ENCODE measurements around the gene TMPRSS13. TPM values are rescaled to one million over a fixed set of nuclear protein-coding genes. Genes with fewer than 3 reads are reported as not detected.

Gene TMPRSS13
- total and polyA plus RNA-seq, 10 donors, result 0.95 to 2.2 (median 1.6) TPM

GRCh38 chr11:117870103-117870952 lies 58.9 kb downstream of the TMPRSS13 start:
- peaks cover 12 to 78% (median 56%) of the 10 kb centered on the region in 6 donors for H3K4me1 ChIP-seq
- 74 to 89% (median 81%) methylated on average over 3 to 9 of the region's 9 CpGs for WGBS, 5 donors
- TF ChIP-seq POLR2AphosphoS5 (IDR thresholded peaks at IDR 0.05), result no peak
- TF ChIP-seq CTCF (IDR thresholded peaks at IDR 0.05 in 8 of 11, conservative IDR thresholded peaks at IDR 0.05 in 3 of 11), result no peak
- TF ChIP-seq POLR2A (IDR thresholded peaks at IDR 0.05), result no peak
- H3K4me3 ChIP-seq, result no peak overlapping the region
- no peaks in the 10 kb centered on the region for H3K36me3 ChIP-seq
- no peak for DNase-seq
- intact Hi-C loops (cut with DNase I; ENCODE audit: low total_unique reads), result no loop called here
- H3K9me3 ChIP-seq, result no peaks in the 10 kb centered on the region
- H3K27me3 ChIP-seq (replicated peaks in 1 of 7), result peaks cover 0 to 36% (median 0%) of the 10 kb centered on the region in 7 donors
- H3K27ac ChIP-seq, result peak overlapping the region in 5 of 8 donors; percentile 11 to 58 (median 25)

GRCh38 chr11:117869604-117870003 lies 59.6 kb downstream of the TMPRSS13 start:
- TF ChIP-seq CTCF (IDR thresholded peaks at IDR 0.05 in 8 of 11, conservative IDR thresholded peaks at IDR 0.05 in 3 of 11) (no peak), POLR2AphosphoS5 (IDR thresholded peaks at IDR 0.05) (no peak), POLR2A (IDR thresholded peaks at IDR 0.05) (no peak)
- H3K36me3 ChIP-seq, result no peaks in the 10 kb centered on the region
- H3K27ac ChIP-seq, result peak overlapping the region in 5 of 8 donors; percentile 11 to 58 (median 25)
- no peaks in the 10 kb centered on the region for H3K9me3 ChIP-seq
- peaks cover 12 to 70% (median 51%) of the 10 kb centered on the region in 6 donors for H3K4me1 ChIP-seq
- intact Hi-C loops (cut with DNase I; ENCODE audit: low total_unique reads), result no loop called here
- WGBS, 5 donors, result 50 to 80% (median 60%) methylated on average over 4 of the region's 4 CpGs
- no peak overlapping the region for H3K4me3 ChIP-seq
- H3K27me3 ChIP-seq (replicated peaks in 1 of 7), result peaks cover 0 to 29% (median 0%) of the 10 kb centered on the region in 7 donors
- DNase-seq, result no peak

GRCh38 chr11:117868815-117869561 lies 60.2 kb downstream of the TMPRSS13 start:
- Histone ChIP-seq H3K36me3 (no peaks in the 10 kb centered on the region), H3K4me3 (no peak overlapping the region), H3K27ac (peak overlapping the region in 5 of 8 donors; percentile 16 to 58 (median 32)), H3K9me3 (no peaks in the 10 kb centered on the region), H3K27me3 (replicated peaks in 1 of 7) (peaks cover 0 to 23% (median 0%) of the 10 kb centered on the region in 7 donors), H3K4me1 (peaks cover 12 to 70% (median 45%) of the 10 kb centered on the region in 6 donors)
- intact Hi-C loops (cut with DNase I; ENCODE audit: low total_unique reads), result no loop called here
- TF ChIP-seq CTCF (IDR thresholded peaks at IDR 0.05 in 8 of 11, conservative IDR thresholded peaks at IDR 0.05 in 3 of 11) (no peak), POLR2A (IDR thresholded peaks at IDR 0.05) (no peak), POLR2AphosphoS5 (IDR thresholded peaks at IDR 0.05) (no peak)
- no peak for DNase-seq
- 62 to 84% (median 82%) methylated on average over 14 to 17 of the region's 17 CpGs for WGBS, 5 donors

Data from spleen (tissue), 11 donors.